GM19193 (cell line): ENCODE results near the gene SPTBN1.

ENCODE experiments used
- POLR2A ChIP-seq: IDR thresholded peaks from 4 replicates; pipeline ENCODE4 v1.6.1; 2011; ENCODE audit not compliant: insufficient read depth, insufficient read length; ENCODE audit errors: extremely low read depth

Gene SPTBN1

DNA sequence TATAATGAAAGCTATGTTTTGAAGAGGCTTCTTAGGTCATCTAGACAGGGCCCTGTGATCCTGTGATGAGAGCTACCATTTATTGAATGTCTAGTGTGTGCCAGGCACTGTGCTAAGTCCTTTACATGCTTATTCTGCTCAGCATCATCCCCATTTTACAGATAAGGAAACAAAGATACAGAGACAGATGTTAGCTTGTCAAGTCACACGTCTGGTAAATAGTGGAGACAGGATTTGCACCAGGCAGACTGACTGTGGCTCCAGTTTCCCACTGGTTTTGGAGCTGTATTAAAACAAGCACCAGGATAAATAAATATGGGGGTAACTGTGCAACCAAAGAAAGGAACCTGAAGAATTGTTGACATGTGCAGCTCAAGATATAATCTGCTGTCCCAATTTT lies 248.1 kb downstream of the SPTBN1 start:
- TF ChIP-seq POLR2A, result no peak

DNA sequence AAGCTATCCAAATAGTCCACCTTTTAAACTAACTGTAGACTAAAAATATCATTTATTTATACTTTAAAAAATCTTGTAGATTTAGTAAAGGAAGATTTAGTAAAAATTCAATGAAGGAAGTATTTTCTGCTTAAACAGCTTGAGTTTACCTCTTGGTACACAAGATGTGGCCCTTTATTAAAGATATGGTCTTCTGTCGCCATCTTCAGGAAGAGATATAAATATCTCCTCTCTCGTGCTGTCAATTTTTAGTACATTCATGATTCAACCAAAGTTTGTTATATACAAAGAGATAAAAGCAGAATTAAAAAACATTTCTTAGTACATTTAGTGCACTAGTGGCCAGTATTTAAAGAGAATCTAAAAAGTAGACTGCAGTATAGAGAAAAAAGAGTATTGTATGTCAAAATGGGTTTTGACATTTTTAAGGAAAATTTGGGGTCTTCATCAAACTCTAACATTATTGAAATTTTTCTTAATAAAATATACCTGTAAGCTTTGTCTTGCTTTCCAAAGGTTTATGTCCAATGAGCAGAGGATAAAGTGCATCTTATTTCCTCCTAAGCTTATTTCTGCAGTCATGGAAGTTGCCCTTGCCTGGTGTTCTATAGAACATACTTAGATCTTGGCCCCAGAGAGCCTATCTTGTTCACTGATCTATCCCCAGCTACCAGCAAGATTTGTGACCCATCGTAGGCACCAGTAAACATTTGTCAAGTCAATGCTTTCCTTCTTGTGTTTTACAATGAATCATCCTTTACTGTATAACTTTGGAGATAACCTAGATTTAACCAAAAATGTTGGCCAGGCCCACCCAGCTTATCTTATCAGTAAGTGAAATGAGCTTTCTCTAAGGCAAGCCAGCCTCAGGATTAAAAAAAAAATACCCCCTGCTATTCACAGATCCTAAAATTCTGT lies 248.8 kb downstream of the SPTBN1 start:
- TF ChIP-seq POLR2A, result no peak

DNA sequence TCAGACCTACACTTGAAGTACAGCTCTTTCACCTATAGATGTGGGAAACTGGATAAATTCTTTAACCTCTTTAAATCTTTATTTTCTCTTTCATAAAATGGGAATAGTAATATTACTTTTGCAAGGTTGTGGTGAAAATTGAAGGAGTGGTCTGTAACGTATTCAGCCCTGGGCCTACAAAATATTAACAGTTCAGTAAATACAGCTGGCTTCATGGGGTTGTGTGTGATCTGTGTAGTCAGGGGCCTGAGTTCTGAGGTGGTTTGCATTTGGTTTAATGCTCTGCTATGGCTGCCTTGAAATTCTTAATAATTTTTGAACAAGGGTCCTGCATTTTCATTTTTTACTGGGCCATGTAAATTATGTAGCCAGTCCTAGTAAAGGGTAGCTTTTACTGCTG lies 250.5 kb downstream of the SPTBN1 start:
- no peak for TF ChIP-seq POLR2A

DNA sequence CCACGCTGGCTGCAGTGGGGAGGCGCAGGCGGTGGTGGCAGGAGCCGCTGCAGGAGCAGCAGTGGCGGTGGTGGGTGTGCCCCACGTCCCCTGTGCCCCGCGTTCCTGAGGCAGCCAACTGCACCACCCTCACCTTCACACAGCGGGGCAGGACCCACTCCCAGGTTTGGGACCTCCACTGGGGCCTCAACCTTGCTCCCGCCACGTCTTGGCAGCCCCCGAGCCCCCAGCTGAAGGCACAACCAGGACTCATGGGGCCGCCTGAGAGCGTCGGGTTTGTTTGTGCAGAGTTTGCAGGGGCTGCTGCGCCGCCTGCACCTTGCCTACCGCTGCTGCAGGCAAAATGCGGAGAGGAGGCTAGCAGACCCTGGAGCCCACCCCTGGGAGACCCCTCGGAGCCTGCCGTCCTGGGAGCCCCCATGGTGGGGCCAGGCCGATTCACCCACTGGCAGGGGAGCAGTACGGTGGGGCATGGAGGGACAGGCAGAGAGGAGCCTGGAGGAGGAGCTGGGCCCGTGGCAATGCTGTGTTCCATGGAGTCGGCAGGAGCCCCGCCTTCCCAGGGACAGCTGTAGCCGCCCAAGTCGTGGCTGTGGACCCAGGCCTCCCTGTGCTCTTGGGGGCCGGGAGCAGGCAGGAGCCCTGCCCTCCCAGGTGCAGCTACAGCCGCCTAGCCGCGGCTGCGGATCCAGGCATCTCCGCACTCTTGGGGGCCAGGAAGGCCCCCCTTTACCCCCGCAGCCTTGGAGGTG lies 252.6 kb downstream of the SPTBN1 start:
- TF ChIP-seq POLR2A, result no peak

DNA sequence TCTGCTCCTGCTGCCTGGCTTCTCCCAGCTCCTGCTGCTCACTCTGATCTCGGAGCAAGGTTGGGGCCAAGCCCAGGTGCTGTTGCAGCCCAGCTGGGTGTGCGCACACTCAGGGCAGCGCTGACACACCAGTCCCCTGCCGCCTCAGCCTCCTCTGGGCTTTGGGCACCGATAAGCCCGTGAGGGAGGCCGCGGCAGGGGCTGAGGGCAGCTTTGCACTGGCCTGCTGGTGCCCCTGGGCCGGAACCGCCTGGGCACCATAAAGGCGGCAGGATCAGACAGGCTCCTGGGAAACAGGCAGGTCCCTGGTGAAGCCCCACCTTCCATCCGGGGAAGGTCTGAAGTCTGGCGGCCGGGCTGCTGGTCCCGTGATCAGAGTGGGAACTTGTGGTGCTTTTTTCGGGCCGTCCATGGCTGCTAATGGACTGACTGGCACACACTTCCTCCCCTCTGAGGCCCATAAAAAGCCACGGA lies 253.2 kb downstream of the SPTBN1 start:
- no peak for TF ChIP-seq POLR2A

DNA sequence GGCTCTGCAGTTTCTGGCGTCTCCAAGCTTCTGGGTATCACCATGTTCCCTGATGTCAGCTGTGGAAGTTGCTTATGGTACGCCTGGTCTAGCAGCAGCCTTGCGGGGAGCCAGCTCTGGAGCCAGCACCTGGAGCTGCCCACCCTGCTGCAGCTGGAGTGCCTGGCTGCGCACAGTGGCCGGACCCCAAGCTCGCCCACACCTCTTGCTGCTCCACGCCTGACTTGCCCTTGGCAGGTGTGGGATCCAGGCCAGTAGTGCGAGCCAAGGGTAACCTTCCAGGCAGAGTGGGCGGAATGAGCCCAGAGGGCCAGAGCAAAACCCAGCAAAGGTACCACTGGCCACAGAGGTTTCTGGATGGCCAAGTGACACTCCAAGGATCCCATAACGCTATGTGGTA lies 254.1 kb downstream of the SPTBN1 start:
- TF ChIP-seq POLR2A, result no peak

DNA sequence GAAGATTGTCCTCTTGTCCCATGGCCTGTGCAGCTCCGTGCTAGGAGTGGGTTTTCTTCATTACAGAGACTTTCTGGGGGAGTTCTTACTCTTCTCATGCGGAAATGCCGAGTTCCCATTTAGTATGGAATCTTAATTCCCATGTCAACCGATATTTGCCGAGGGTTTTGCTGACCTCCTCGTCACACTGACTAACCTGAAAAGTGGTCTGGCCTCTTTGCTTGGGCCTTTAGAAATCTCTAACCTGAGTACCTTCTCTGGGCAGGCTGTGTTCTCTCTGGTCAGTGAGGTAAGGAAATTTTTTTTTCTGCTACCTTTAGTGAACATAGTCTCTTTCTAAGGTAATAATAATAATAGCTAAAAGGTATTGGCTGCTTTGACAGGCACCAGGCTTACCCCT lies 256.4 kb downstream of the SPTBN1 start:
- no peak for TF ChIP-seq POLR2A

DNA sequence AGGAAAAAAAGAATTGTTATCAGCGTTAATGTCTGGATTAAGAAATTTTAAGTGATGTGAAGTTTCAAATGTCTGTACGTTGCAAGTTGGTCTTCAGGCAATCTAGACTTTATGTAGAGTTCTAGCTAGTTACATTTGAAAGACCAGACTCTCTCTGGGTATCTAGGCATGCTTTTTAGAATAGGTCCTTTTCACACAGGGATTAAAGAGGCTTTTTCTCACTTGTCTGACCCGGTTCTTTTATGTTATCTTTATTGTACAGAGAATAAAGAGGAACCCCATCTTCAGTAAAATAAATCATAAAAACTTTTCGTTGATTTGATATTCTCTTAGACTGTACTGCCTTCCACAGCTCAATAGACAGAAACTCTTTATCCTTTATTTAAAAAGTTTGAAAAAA lies 258.9 kb downstream of the SPTBN1 start:
- no peak for TF ChIP-seq POLR2A

DNA sequence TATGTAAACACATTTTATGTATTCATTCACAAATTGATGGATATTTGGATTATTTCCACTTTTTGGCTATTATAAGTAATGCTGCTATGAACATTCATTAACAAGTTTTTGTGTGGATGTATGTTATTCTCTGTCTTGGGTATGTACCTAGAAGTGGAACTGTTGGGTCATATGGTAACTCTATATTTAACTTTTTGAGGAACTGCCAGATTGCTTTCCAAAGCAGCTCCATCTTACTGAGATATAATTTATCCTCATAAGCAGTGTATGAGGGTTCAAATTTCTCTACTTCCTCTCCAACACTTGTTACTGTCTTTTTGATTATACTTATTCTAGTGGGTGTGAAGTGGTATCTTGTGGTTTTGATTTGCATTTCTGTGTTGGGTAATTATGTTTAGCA lies 260.2 kb downstream of the SPTBN1 start:
- no peak for TF ChIP-seq POLR2A

DNA sequence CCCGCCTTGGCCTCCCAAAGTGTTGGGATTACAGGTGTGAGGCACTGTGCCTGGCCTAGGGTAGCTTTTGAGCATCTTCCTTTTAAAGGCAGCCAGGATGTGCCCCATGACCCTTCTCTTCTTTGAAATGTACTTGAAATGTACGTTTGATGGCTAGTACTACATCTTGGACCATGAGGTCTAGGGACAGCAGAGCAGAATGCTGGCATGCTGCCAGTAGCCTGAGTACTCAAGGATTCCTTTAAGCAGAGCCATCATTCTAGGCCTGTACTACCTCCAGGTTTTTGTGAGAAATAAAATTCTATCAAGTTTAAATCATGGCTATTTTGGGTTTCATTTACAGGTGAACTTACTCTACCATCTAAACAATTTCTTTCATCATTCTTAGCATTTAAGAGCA lies 264.4 kb downstream of the SPTBN1 start:
- no peak for TF ChIP-seq POLR2A
